H9 (cell line): Measurements from ENCODE around the gene RAI1. TPM values are rescaled to one million over a fixed set of nuclear protein-coding genes. Genes with fewer than 3 reads are reported as not detected.

Experiments used
- DNase-seq: peaks from one replicate; pipeline ENCODE4 v3.0.0-alpha.2; 2017
- H2AFZ ChIP-seq: one replicate; pipeline ENCODE4 v1.6.1; 2013; ENCODE audit warnings: mild to moderate bottlenecking, low read length, control low read depth, moderate library complexity
- H2AK5ac ChIP-seq: 2 replicates; pipeline ENCODE4 v1.6.1; 2013; ENCODE audit warnings: low read length, control low read depth, mixed read lengths; ENCODE audit not compliant: insufficient read length
- H2BK120ac ChIP-seq: one replicate; pipeline ENCODE4 v1.6.1; 2013; ENCODE audit warnings: low read depth, mild to moderate bottlenecking, low read length, control low read depth, inconsistent platforms; ENCODE audit not compliant: poor library complexity, severe bottlenecking
- H2BK12ac ChIP-seq: 2 replicates; pipeline ENCODE4 v1.6.1; 2013; ENCODE audit warnings: low read length, control low read depth, mixed read lengths, low read depth; ENCODE audit not compliant: insufficient read length
- H2BK15ac ChIP-seq: 2 replicates; pipeline ENCODE4 v1.6.1; 2013; ENCODE audit warnings: low read depth, low read length, control low read depth
- H2BK20ac ChIP-seq: one replicate; pipeline ENCODE4 v1.6.1; 2013; ENCODE audit warnings: low read depth, mild to moderate bottlenecking, low read length, control low read depth, inconsistent platforms; ENCODE audit not compliant: poor library complexity, severe bottlenecking
- H2BK5ac ChIP-seq: 2 replicates; pipeline ENCODE4 v1.6.1; 2013; ENCODE audit warnings: low read length, control low read depth, mixed read lengths; ENCODE audit not compliant: insufficient read length
- H3K14ac ChIP-seq: 2 replicates; pipeline ENCODE4 v1.6.1; 2013; ENCODE audit warnings: low read length, control low read depth; ENCODE audit not compliant: insufficient read depth
- H3K18ac ChIP-seq: 2 replicates; pipeline ENCODE4 v1.6.1; 2013; ENCODE audit warnings: low read depth, mild to moderate bottlenecking, mixed read lengths, low read length, control low read depth; ENCODE audit not compliant: insufficient read length
- H3K23ac ChIP-seq: 2 replicates; pipeline ENCODE4 v1.6.1; 2013; ENCODE audit warnings: low read length, control low read depth, mixed read lengths, low read depth; ENCODE audit not compliant: insufficient read length
- H3K23me2 ChIP-seq: 2 replicates; pipeline ENCODE4 v1.6.1; 2013; ENCODE audit warnings: low read depth, mild to moderate bottlenecking, mixed read lengths, low read length, control low read depth; ENCODE audit not compliant: insufficient read length, poor library complexity, severe bottlenecking
- H3K27ac ChIP-seq: 2 replicates; pipeline ENCODE4 v1.5.1; 2013; ENCODE audit warnings: low read length, control low read depth, mixed read lengths, low read depth; ENCODE audit not compliant: insufficient read length
- H3K27me3 ChIP-seq: 2 replicates; pipeline ENCODE4 v1.6.1; 2013; ENCODE audit warnings: low read length, control low read depth, inconsistent platforms; ENCODE audit not compliant: insufficient read depth
- H3K4ac ChIP-seq: 2 replicates; pipeline ENCODE4 v1.6.1; 2013; ENCODE audit warnings: low read depth, mild to moderate bottlenecking, control low read depth, inconsistent platforms, low read length, moderate library complexity
- H3K4me1 ChIP-seq: 2 replicates; pipeline ENCODE4 v1.6.1; 2013; ENCODE audit warnings: low read length, control low read depth, inconsistent platforms; ENCODE audit not compliant: insufficient read depth
- H3K4me2 ChIP-seq: 2 replicates; pipeline ENCODE4 v1.6.1; 2013; ENCODE audit warnings: low read length, control low read depth, mixed read lengths; ENCODE audit not compliant: insufficient read length, insufficient read depth
- H3K56ac ChIP-seq: 2 replicates; pipeline ENCODE4 v1.6.1; 2013; ENCODE audit warnings: low read depth, mild to moderate bottlenecking, mixed read lengths, low read length, control low read depth; ENCODE audit not compliant: insufficient read length
- H3K79me1 ChIP-seq: 2 replicates; pipeline ENCODE4 v1.6.1; 2013; ENCODE audit warnings: low read depth, mild to moderate bottlenecking, moderate library complexity, low read length, control low read depth, inconsistent platforms; ENCODE audit not compliant: insufficient read depth, poor library complexity, severe bottlenecking
- H3K79me2 ChIP-seq: 2 replicates; pipeline ENCODE4 v1.6.1; 2013; ENCODE audit warnings: low read length, control low read depth, inconsistent platforms; ENCODE audit not compliant: insufficient read depth
- H3K9ac ChIP-seq: 2 replicates; pipeline ENCODE4 v1.6.1; 2013; ENCODE audit warnings: low read length, control low read depth, mixed read lengths; ENCODE audit not compliant: insufficient read length; ENCODE audit errors: extremely low read depth
- H3K9me3 ChIP-seq: one replicate; pipeline ENCODE4 v1.6.1; 2013; ENCODE audit warnings: low read depth, low read length, inconsistent platforms; ENCODE audit not compliant: control insufficient read depth
- H3T11ph ChIP-seq: one replicate; pipeline ENCODE4 v1.6.1; 2013; ENCODE audit warnings: mild to moderate bottlenecking, low read length, control low read depth, inconsistent platforms
- H4K20me1 ChIP-seq: one replicate; pipeline ENCODE4 v1.6.1; 2013; ENCODE audit not compliant: control insufficient read depth, insufficient read length, insufficient read depth
- H4K5ac ChIP-seq: 2 replicates; pipeline ENCODE4 v1.6.1; 2013; ENCODE audit warnings: low read depth, mild to moderate bottlenecking, mixed read lengths, low read length, control low read depth; ENCODE audit not compliant: insufficient read length
- H4K8ac ChIP-seq: replicated peaks from 2 replicates; pipeline ENCODE4 v1.6.1; 2013; ENCODE audit warnings: low read length, control low read depth, mixed read lengths, low read depth; ENCODE audit not compliant: insufficient read length
- H4K91ac ChIP-seq: 2 replicates; pipeline ENCODE4 v1.6.1; 2013; ENCODE audit warnings: low read depth, mild to moderate bottlenecking, moderate library complexity, mixed read lengths, low read length, control low read depth; ENCODE audit not compliant: insufficient read length
- H3K27ac Mint-ChIP-seq, 3 experiments: 2 replicates in 2 of 3; 3 replicates in 1 of 3; pipeline ENCODE4 v1.8.0; 2020 to 2021; ENCODE audit warnings: mixed read lengths in 3 of 3, mild to moderate bottlenecking in 1 of 3, moderate library complexity in 1 of 3
- H3K27me3 Mint-ChIP-seq: 2 replicates; pipeline ENCODE4 v1.8.0; 2021; ENCODE audit warnings: low read depth, mild to moderate bottlenecking, moderate library complexity, mixed read lengths
- H3K36me3 Mint-ChIP-seq, 3 experiments: 2 replicates in 2 of 3; 3 replicates in 1 of 3; pipeline ENCODE4 v1.8.0; 2020 to 2021; ENCODE audit warnings: low read depth in 3 of 3, mixed read lengths in 3 of 3; ENCODE audit not compliant: insufficient read depth in 1 of 3
- H3K4me1 Mint-ChIP-seq, 2 experiments: 2 replicates each; pipeline ENCODE4 v1.8.0; 2020; ENCODE audit warnings: mixed read lengths in 2 of 2
- H3K4me3 Mint-ChIP-seq, 2 experiments: 2 replicates in 1 of 2; 3 replicates in 1 of 2; pipeline ENCODE4 v1.8.0; 2020 to 2021; ENCODE audit warnings: mild to moderate bottlenecking in 2 of 2, mixed read lengths in 2 of 2, moderate library complexity in 1 of 2
- H3K9me3 Mint-ChIP-seq, 2 experiments: 2 replicates in 1 of 2; 3 replicates in 1 of 2; pipeline ENCODE4 v1.8.0; 2020; ENCODE audit warnings: mild to moderate bottlenecking in 2 of 2, mixed read lengths in 2 of 2, moderate library complexity in 1 of 2
- CTCF ChIP-seq: fragments of 200-600 bp; sonication (generic); conservative IDR thresholded peaks from 3 replicates; pipeline ENCODE4 v1.8.0; 2021; ENCODE audit warnings: antibody characterized with exemption, mild to moderate bottlenecking
- WGBS: extraction: QIAGEN DNeasy Blood & Tissue Kit; methylation state at CpG from one replicate; pipeline ENCODE4 v1.1.7; 2013; ENCODE audit warnings: missing lambda C conversion rate, low lambda C conversion rate, mixed read lengths; ENCODE audit not compliant: insufficient read length; ENCODE audit errors: extremely low coverage; 5-methylcytosine and 5-hydroxymethylcytosine counted together
- total RNA-seq: library from RNA; stranded (reverse); gene quantifications from 2 replicates; pipeline ENCODE4 v1.2.1, GENCODE V29; 2021

RAI1 gene
- total RNA-seq, 1 experiment from 2014 or later, result 1.5 TPM

- H3K79me2 ChIP-seq, result no peaks in the 10 kb centered on the region
Measured at GRCh38 chr17:17770632-17771044, 89.4 kb downstream of the RAI1 start.

More at GRCh38 chr17:17770632-17771044, 89.4 kb downstream of the RAI1 start:
- H3K23me2 ChIP-seq, result no peaks in the 10 kb centered on the region
- TF ChIP-seq CTCF, result no peak
- no peak overlapping the region for H2BK12ac ChIP-seq
- no peak overlapping the region for H3K4me2 ChIP-seq
- H4K5ac ChIP-seq, result no peak overlapping the region
- no peak overlapping the region for H2BK15ac ChIP-seq
- H2BK5ac ChIP-seq, result no peak overlapping the region
- no peak overlapping the region for H3T11ph ChIP-seq
- no peak overlapping the region for H3K18ac ChIP-seq
- no peak overlapping the region for H2AK5ac ChIP-seq
- H3K27me3 ChIP-seq, result no peaks in the 10 kb centered on the region; the same call in 1 of the 2 replicates
- H3K9ac ChIP-seq, result no peak overlapping the region
- H4K8ac ChIP-seq, result no peak overlapping the region
- no peaks in the 10 kb centered on the region for H3K9me3 ChIP-seq
- Mint-ChIP-seq H3K27ac (no peak overlapping the region), H3K9me3 (no peaks in the 10 kb centered on the region), H3K36me3 (no peaks in the 10 kb centered on the region; a peak in 1 of 7 replicates), H3K4me3 (no peak overlapping the region), H3K27me3 (peaks cover 18% of the 10 kb centered on the region), H3K4me1 (peaks cover 8 to 31% of the 10 kb centered on the region in 2 experiments; a peak in 3 of 4 replicates)
- DNase-seq, result no peak
- no peaks in the 10 kb centered on the region for H3K4me1 ChIP-seq
- H3K27ac ChIP-seq, result no peak overlapping the region
- no peak overlapping the region for H4K91ac ChIP-seq
- H4K20me1 ChIP-seq, result no peaks in the 10 kb centered on the region
- H3K14ac ChIP-seq, result no peak overlapping the region
- H3K79me1 ChIP-seq, result no peaks in the 10 kb centered on the region
- no peak overlapping the region for H2AFZ ChIP-seq
- H3K4ac ChIP-seq, result no peak overlapping the region
- WGBS, result no CpG with 5 or more reads among the region's 13 CpGs
- H2BK120ac ChIP-seq, result no peak overlapping the region
- H3K23ac ChIP-seq, result no peak overlapping the region
- no peak overlapping the region for H3K56ac ChIP-seq
- no peak overlapping the region for H2BK20ac ChIP-seq
